ENCODE data around the gene ZNF155.
"Not testable (repeated sequence)": the region's sequence is repeated elsewhere in the genome, so short reads cannot be mapped to it uniquely, and the experiment has no call there.

Gene ZNF155

GRCh38 chr19:43983912-43984686, at the start of gene ZNF155:
Gene ZNF155, plus strand, starts transcription at chr19:43984188. Its CDS starts 4,356 bp downstream, at chr19:43988544.
- DNase-seq (ENCODE audit: low spot score) = peak; percentile 82

GRCh38 chr19:43934985-43935708, 48.8 kb upstream of the ZNF155 start, which contains the start of gene ZNF45:
Gene ZNF45, minus strand, starts transcription at chr19:43935282. Its CDS starts 13,097 bp downstream, at chr19:43922185.
- peak; percentile 88 for DNase-seq (ENCODE audit: low spot score)

- DNase-seq (ENCODE audit: low spot score) = no peak
Measured at GRCh38 chr19:43936188-43936587, 47.8 kb upstream of the ZNF155 start.

GRCh38 chr19:43939557-43940260, 44.3 kb upstream of the ZNF155 start:
- no peak for DNase-seq (ENCODE audit: low spot score)

GRCh38 chr19:43940719-43941118, 43.3 kb upstream of the ZNF155 start:
- no peak for DNase-seq (ENCODE audit: low spot score)

GRCh38 chr19:43941209-43941608, 42.8 kb upstream of the ZNF155 start:
- DNase-seq (ENCODE audit: low spot score) = no peak

- DNase-seq (ENCODE audit: low spot score) = not testable (repeated sequence)
Measured at GRCh38 chr19:43947412-43947811, 36.6 kb upstream of the ZNF155 start.

GRCh38 chr19:43949803-43950202, 34.2 kb upstream of the ZNF155 start:
- not testable (repeated sequence) for DNase-seq (ENCODE audit: low spot score)

- DNase-seq (ENCODE audit: low spot score) = peak; percentile 73
Measured at GRCh38 chr19:43950834-43951645, 32.9 kb upstream of the ZNF155 start, which contains the start of gene ZNF221. Gene ZNF221, plus strand, starts transcription at chr19:43951228. Its CDS starts 11,499 bp downstream, at chr19:43962727.

- no peak for DNase-seq (ENCODE audit: low spot score)
Measured at GRCh38 chr19:43956827-43957226, 27.2 kb upstream of the ZNF155 start.

- no peak for DNase-seq (ENCODE audit: low spot score)
Measured at GRCh38 chr19:43957891-43958290, 26.1 kb upstream of the ZNF155 start.

- DNase-seq (ENCODE audit: low spot score) = no peak
Measured at GRCh38 chr19:43960411-43960810, 23.6 kb upstream of the ZNF155 start.

- DNase-seq (ENCODE audit: low spot score) = no peak
Measured at GRCh38 chr19:43966079-43966694, 17.8 kb upstream of the ZNF155 start.

- DNase-seq (ENCODE audit: low spot score) = no peak
Measured at GRCh38 chr19:43976732-43977131, 7.3 kb upstream of the ZNF155 start.

- no peak for DNase-seq (ENCODE audit: low spot score)
Measured at GRCh38 chr19:43983544-43983911, 460 bp upstream of the ZNF155 start.

- DNase-seq (ENCODE audit: low spot score) = no peak
Measured at GRCh38 chr19:43984687-43985000, 656 bp downstream of the ZNF155 start.

- no peak for DNase-seq (ENCODE audit: low spot score)
Measured at GRCh38 chr19:43997631-43998290, 13.8 kb downstream of the ZNF155 start.

- DNase-seq (ENCODE audit: low spot score) = no peak
Measured at GRCh38 chr19:44002212-44002565, 18.2 kb downstream of the ZNF155 start.

GRCh38 chr19:44002566-44003460, 18.8 kb downstream of the ZNF155 start, which contains the start of gene ZNF230:
Gene ZNF230, plus strand, starts transcription at chr19:44002957. Its CDS starts 4,122 bp downstream, at chr19:44007079.
- peak; percentile 91 for DNase-seq (ENCODE audit: low spot score)

Data from CD4-positive, alpha-beta T cell treated with Interleukin-2 at 100 ng/mL for 4 hours (primary cell).